ENCODE data around the gene CAPZB.

Gene CAPZB

GRCh38 chr1:19315378-19316198, 169.8 kb downstream of the CAPZB start:
- Histone ChIP-seq H3K4me1 (ENCODE audit: control insufficient read depth, insufficient read depth, low read length) (peaks cover 35% of the 10 kb centered on the region), H3K4me3 (ENCODE audit: low read length in 2 of 2) (no peak overlapping the region), H3K36me3 (ENCODE audit: control insufficient read depth in 2 of 2, insufficient read depth in 2 of 2, low read length in 2 of 2) (peaks cover 0 to 15% of the 10 kb centered on the region in 2 donors), H3K27ac (ENCODE audit: low read length) (no peak overlapping the region), H3K9me3 (ENCODE audit: control insufficient read depth in 2 of 2, low read length in 2 of 2) (no peaks in the 10 kb centered on the region), H3K27me3 (ENCODE audit: control insufficient read depth in 1 of 2, insufficient read depth in 2 of 2, low read length in 2 of 2) (no peaks in the 10 kb centered on the region), H3K9ac (ENCODE audit: low read length in 2 of 2) (no peak overlapping the region)

- Histone ChIP-seq H3K27me3 (ENCODE audit: control insufficient read depth in 1 of 2, insufficient read depth in 2 of 2, low read length in 2 of 2) (no peaks in the 10 kb centered on the region), H3K4me1 (ENCODE audit: control insufficient read depth, insufficient read depth, low read length) (peaks cover 36% of the 10 kb centered on the region), H3K4me3 (ENCODE audit: low read length in 2 of 2) (no peak overlapping the region), H3K9me3 (ENCODE audit: control insufficient read depth in 2 of 2, low read length in 2 of 2) (no peaks in the 10 kb centered on the region), H3K9ac (ENCODE audit: low read length in 2 of 2) (no peak overlapping the region), H3K27ac (ENCODE audit: low read length) (no peak overlapping the region), H3K36me3 (ENCODE audit: control insufficient read depth in 2 of 2, insufficient read depth in 2 of 2, low read length in 2 of 2) (peaks cover 0 to 13% of the 10 kb centered on the region in 2 donors)
Observed at GRCh38 chr1:19313961-19314882, 171.1 kb downstream of the CAPZB start.

GRCh38 chr1:19313636-19313959, 171.7 kb downstream of the CAPZB start:
- peak overlapping the region in 1 of 2 donors; percentile 84 for H3K4me3 ChIP-seq (ENCODE audit: low read length in 2 of 2)
- peak overlapping the region; percentile 58 for H3K27ac ChIP-seq (ENCODE audit: low read length)
- peaks cover 35% of the 10 kb centered on the region for H3K4me1 ChIP-seq (ENCODE audit: control insufficient read depth, insufficient read depth, low read length)
- peak overlapping the region; percentile 13 to 59 for H3K9ac ChIP-seq (ENCODE audit: low read length in 2 of 2)
- H3K27me3 ChIP-seq (ENCODE audit: control insufficient read depth in 1 of 2, insufficient read depth in 2 of 2, low read length in 2 of 2) = no peaks in the 10 kb centered on the region
- no peaks in the 10 kb centered on the region for H3K9me3 ChIP-seq (ENCODE audit: control insufficient read depth in 2 of 2, low read length in 2 of 2)
- H3K36me3 ChIP-seq (ENCODE audit: control insufficient read depth in 2 of 2, insufficient read depth in 2 of 2, low read length in 2 of 2) = peaks cover 0 to 12% of the 10 kb centered on the region in 2 donors

GRCh38 chr1:19312782-19313635, 172.3 kb downstream of the CAPZB start:
- H3K27ac ChIP-seq (ENCODE audit: low read length) = peak overlapping the region; percentile 58
- H3K27me3 ChIP-seq (ENCODE audit: control insufficient read depth in 1 of 2, insufficient read depth in 2 of 2, low read length in 2 of 2) = no peaks in the 10 kb centered on the region
- H3K36me3 ChIP-seq (ENCODE audit: control insufficient read depth in 2 of 2, insufficient read depth in 2 of 2, low read length in 2 of 2) = peaks cover 5 to 13% of the 10 kb centered on the region in 2 donors
- H3K4me3 ChIP-seq (ENCODE audit: low read length in 2 of 2) = peak overlapping the region; percentile 80 to 84
- no peaks in the 10 kb centered on the region for H3K9me3 ChIP-seq (ENCODE audit: control insufficient read depth in 2 of 2, low read length in 2 of 2)
- peak overlapping the region; percentile 59 to 79 for H3K9ac ChIP-seq (ENCODE audit: low read length in 2 of 2)
- H3K4me1 ChIP-seq (ENCODE audit: control insufficient read depth, insufficient read depth, low read length) = peaks cover 35% of the 10 kb centered on the region

GRCh38 chr1:19311931-19312781, 173.2 kb downstream of the CAPZB start, which contains the start of the genes AKR7A2 and SLC66A1:
Gene AKR7A2, minus strand, starts transcription at chr1:19312144. Its CDS starts 20 bp downstream, at chr1:19312124.
Gene SLC66A1, plus strand, starts transcription at chr1:19312326. Its CDS starts 5,352 bp downstream, at chr1:19317678.
- H3K27me3 ChIP-seq (ENCODE audit: control insufficient read depth in 1 of 2, insufficient read depth in 2 of 2, low read length in 2 of 2) = no peaks in the 10 kb centered on the region
- H3K4me3 ChIP-seq (ENCODE audit: low read length in 2 of 2) = peak within 1 kb of the TSS; percentile 84
- peaks cover 35% of the 10 kb centered on the region for H3K4me1 ChIP-seq (ENCODE audit: control insufficient read depth, insufficient read depth, low read length)
- peak within 1 kb of the TSS; percentile 58 for H3K27ac ChIP-seq (ENCODE audit: low read length)
- peaks cover 9 to 17% of the 10 kb centered on the region in 2 donors for H3K36me3 ChIP-seq (ENCODE audit: control insufficient read depth in 2 of 2, insufficient read depth in 2 of 2, low read length in 2 of 2)
- H3K9me3 ChIP-seq (ENCODE audit: control insufficient read depth in 2 of 2, low read length in 2 of 2) = no peaks in the 10 kb centered on the region
- peak within 1 kb of the TSS; percentile 72 to 80 for H3K9ac ChIP-seq (ENCODE audit: low read length in 2 of 2)

- H3K36me3 ChIP-seq (ENCODE audit: control insufficient read depth in 2 of 2, insufficient read depth in 2 of 2, low read length in 2 of 2) = peaks cover 11 to 20% of the 10 kb centered on the region in 2 donors
- H3K9ac ChIP-seq (ENCODE audit: low read length in 2 of 2) = peak overlapping the region; percentile 72 to 80
- no peak overlapping the region for H3K27ac ChIP-seq (ENCODE audit: low read length)
- peaks cover 35% of the 10 kb centered on the region for H3K4me1 ChIP-seq (ENCODE audit: control insufficient read depth, insufficient read depth, low read length)
- H3K4me3 ChIP-seq (ENCODE audit: low read length in 2 of 2) = peak overlapping the region; percentile 84
- H3K27me3 ChIP-seq (ENCODE audit: control insufficient read depth in 1 of 2, insufficient read depth in 2 of 2, low read length in 2 of 2) = no peaks in the 10 kb centered on the region
- no peaks in the 10 kb centered on the region for H3K9me3 ChIP-seq (ENCODE audit: control insufficient read depth in 2 of 2, low read length in 2 of 2)
Observed at GRCh38 chr1:19311503-19311930, 173.8 kb downstream of the CAPZB start.

GRCh38 chr1:19310720-19311502, 174.4 kb downstream of the CAPZB start:
- H3K27ac ChIP-seq (ENCODE audit: low read length) = no peak overlapping the region
- peaks cover 33% of the 10 kb centered on the region for H3K4me1 ChIP-seq (ENCODE audit: control insufficient read depth, insufficient read depth, low read length)
- H3K27me3 ChIP-seq (ENCODE audit: control insufficient read depth in 1 of 2, insufficient read depth in 2 of 2, low read length in 2 of 2) = no peaks in the 10 kb centered on the region
- no peaks in the 10 kb centered on the region for H3K9me3 ChIP-seq (ENCODE audit: control insufficient read depth in 2 of 2, low read length in 2 of 2)
- H3K9ac ChIP-seq (ENCODE audit: low read length in 2 of 2) = peak overlapping the region; percentile 72 to 80
- H3K4me3 ChIP-seq (ENCODE audit: low read length in 2 of 2) = peak overlapping the region; percentile 84
- peaks cover 15 to 24% of the 10 kb centered on the region in 2 donors for H3K36me3 ChIP-seq (ENCODE audit: control insufficient read depth in 2 of 2, insufficient read depth in 2 of 2, low read length in 2 of 2)

GRCh38 chr1:19310061-19310460, 175.3 kb downstream of the CAPZB start:
- Histone ChIP-seq H3K27ac (ENCODE audit: low read length) (no peak overlapping the region), H3K36me3 (ENCODE audit: control insufficient read depth in 2 of 2, insufficient read depth in 2 of 2, low read length in 2 of 2) (peaks cover 19 to 33% of the 10 kb centered on the region in 2 donors), H3K9ac (ENCODE audit: low read length in 2 of 2) (no peak overlapping the region), H3K27me3 (ENCODE audit: control insufficient read depth in 1 of 2, insufficient read depth in 2 of 2, low read length in 2 of 2) (no peaks in the 10 kb centered on the region), H3K9me3 (ENCODE audit: control insufficient read depth in 2 of 2, low read length in 2 of 2) (no peaks in the 10 kb centered on the region), H3K4me1 (ENCODE audit: control insufficient read depth, insufficient read depth, low read length) (peaks cover 29% of the 10 kb centered on the region), H3K4me3 (ENCODE audit: low read length in 2 of 2) (no peak overlapping the region)
